NOMO-1 treated with DMSO at 0.1 percent for 48 hours (cell line): Measurements from ENCODE around the gene CTBP2.
A peak's percentile ranks its signal among the peaks of the same experiment; 100 is the strongest.
"Not testable (repeated sequence)": the region's sequence is repeated elsewhere in the genome, so short reads cannot be mapped to it uniquely, and the experiment has no call there.

Experiments
- DNase-seq: peaks from one replicate; lab custom pipeline; 2025; ENCODE audit not compliant: unreplicated experiment; lab: John Stamatoyannopoulos, UW

The CTBP2 gene

DNA sequence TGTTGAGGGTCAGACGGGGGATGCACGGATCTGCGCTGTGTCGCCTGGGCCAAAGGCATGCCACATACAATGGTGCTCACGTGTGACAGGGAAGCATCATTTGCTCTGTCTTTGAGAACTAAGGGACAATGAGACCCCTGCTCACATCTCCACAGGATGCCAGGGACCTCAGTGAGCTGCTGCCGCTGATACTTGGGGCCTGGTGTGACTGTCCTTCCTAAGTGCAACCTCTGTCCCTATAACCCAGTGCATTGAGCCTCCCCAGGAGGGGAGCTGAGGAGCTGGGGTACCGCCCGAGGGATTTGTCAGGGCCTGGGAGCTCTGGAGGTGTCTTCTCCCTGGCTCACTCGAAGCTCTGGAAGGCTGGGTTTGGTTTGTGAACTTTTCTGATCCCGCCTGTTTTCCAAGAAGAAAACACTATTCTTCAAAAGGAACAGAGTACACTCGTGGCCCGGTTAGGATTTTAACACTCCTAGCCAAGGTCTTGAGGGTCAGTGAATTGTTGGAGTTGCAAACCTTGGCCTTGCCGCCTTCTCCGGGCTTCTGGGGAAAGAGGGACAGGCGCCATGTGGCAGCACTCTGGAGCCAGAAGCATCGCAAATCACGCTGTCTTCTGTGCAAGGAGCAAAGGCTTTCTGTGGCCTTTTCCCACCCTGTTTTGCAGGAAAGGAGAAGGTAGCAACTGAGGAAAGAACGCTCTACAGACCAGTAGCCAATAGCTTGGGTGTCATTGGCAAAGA, 26.2 kb upstream of the CTBP2 start:
- no peak for DNase-seq

DNA sequence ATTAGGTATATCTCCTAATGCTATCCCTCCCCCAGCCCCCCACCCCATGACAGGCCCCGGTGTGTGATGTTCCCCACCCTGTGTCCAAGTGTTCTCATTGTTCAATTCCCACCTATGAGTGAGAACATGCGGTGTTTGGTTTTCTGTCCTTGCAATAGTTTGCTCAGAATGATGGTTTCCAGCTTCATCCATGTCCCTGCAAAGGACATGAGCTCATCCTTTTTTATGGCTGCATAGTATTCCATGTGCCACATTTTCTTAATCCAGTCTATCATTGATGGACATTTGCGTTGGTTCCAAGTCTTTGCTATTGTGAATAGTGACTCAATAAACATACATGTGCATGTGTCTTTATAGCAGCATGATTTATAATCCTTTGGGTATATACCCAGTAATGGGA, 18.7 kb upstream of the CTBP2 start:
- DNase-seq, result not testable (repeated sequence)

DNA sequence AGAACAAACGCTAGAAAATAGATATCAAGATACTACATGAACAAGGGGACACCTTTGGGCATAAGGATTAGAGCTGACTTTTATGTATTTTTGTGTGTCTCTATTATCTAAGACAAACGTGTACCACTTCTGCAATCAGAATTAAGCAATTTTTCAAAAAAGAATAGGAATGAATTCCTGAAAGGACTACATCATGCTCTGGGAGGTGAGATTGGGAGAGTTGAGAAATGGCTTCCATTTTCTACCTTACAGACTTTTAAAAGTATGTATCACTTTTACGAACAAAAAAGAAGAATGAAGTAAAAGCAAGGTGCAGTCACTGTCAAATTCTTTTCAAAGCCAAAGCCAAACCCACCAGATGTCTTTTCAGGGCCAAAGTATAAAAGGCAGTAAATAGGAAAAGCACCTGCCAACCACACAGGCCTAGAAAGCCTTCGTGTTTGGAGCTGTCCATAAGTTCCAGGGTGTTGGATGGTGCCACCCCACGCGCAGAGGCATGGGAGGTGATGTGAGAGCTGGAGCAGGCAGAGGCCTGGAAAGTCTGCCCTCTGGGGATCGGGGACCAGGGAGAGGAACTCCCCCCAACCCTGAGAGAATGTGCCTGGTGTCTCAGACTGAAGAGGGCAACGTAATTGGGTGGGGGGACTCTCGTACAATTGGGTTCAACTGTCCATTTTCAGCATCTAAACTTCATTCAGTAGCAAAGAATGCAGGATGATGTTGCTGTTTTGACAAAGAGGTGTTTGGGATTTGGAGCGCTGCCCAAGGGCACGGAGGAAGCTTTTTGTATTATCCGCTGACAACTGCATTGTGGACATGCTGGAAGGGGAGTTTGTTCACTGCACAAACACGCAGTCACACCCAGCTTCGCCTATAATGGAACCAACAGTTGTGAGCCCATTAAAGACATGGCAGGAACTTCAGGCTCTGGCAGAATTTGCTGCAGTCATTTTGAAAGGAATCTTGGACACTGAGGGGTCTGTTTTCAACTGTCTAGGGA, 17.6 kb upstream of the CTBP2 start:
- no peak for DNase-seq

DNA sequence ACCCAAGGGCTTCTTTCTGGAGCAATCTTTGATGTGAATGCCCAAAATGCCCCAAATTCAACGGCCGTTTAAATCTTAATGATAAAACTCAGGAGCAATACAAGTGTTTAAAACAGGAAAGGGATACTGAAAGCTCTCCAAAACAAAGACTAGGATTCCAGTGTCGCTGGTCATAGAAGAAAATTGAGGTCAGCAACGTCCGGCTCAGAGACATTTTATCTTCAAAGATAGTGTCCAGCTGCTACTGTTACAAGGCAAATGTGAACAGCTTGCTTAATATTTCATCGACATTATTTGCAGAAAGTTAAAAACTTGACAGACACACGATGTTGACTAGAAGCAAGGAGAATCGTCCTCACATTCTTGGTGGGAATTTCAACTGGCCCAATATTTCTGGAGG, 15.4 kb upstream of the CTBP2 start:
- no peak for DNase-seq

DNA sequence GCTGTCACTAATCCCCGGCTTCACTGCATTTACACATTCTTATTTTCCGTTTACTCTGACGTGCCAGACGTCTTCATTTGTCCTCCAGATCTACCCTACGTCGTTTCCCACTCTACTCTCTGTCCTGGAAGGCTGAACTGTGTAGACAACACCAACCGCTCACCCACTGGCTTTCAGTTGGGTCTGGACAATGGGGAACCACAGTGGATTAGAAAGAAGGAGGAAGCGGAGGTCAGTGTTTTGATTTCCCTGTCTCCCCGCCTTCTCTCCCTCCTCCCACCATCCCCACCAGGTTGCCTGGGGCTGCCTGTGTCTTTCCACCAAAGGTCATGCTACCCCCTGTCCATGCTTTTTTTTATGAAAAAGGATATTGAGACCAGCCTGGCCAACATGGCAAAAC, 14.0 kb upstream of the CTBP2 start:
- DNase-seq, result no peak

DNA sequence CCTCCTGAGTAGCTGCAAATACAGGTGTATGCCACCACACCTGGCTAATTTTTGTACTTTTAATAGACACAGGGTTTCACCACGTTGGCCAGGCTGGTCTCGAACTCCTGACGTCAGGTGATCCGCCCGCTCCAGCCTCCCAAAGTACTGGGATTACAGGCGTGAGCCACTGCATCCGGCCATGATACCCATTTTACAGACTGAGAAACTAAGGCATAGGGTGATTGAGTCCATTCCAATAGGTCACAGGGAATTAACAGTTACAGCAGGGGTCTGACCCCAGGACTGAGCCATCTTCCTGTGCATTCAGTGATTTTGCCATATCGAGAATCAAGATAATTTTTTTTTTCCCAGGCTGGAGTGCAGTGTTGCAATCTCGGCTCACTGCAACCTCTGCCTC, 12.3 kb upstream of the CTBP2 start:
- DNase-seq, result no peak

DNA sequence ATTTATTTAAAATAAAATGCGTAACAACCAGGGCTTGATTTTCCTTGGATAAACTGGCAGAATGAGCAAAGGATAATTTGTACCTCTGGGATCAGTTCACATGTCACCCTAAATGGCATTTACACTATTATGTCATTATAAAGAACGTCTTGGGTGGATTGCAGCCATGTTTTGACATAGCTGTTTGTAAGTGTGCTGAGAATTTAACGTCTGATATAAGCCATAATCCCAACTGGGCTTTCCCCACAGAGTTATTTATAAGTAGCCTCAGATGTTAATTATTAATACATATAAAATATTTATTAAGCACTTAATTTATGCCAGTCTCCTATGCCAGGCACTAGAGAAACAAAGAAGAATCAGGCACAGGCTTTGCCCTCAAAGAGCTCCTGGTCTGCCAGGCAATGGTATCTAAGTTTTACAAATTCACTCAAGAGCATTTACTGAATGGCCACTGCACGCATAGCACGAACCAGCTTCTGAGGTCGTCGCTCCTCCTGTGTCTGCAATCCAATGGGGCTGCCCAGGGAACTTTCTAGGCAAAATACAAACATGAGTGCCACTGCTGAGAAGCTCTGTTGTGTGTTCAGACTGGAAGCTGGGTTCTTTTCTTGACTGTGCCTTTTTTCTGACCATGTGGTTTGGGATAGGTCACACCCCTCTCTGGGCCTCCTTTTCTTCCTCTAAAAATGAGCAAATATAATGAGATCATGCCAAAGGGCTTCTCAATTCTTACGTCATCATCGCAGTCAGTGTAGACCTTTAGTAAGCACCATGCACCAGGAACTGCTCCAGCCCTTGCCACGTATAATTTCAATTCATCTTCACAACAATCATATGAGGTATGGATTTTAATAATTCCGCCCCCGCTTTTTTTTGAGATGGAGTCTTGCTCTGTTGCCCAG, 11.3 kb upstream of the CTBP2 start:
- DNase-seq, result no peak

DNA sequence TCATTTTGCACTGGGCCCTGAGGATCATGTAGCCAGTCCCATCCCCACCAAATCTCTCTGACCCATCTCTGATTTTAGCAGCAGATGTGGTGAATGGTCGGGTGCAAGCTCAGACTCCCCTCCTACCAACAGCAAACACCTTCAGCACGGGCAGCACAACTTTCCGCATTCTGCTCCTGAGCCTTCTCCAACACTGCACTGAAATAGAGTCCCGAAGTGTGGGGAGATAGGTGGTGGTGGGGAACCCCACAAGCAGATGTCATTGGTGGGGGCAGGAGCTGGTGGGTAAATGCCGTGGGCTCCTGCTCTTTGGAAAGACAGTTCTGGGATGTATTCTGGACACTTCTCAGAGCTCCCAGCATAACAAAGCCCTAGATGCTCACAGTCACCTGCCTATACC, 9.6 kb upstream of the CTBP2 start:
- no peak for DNase-seq

DNA sequence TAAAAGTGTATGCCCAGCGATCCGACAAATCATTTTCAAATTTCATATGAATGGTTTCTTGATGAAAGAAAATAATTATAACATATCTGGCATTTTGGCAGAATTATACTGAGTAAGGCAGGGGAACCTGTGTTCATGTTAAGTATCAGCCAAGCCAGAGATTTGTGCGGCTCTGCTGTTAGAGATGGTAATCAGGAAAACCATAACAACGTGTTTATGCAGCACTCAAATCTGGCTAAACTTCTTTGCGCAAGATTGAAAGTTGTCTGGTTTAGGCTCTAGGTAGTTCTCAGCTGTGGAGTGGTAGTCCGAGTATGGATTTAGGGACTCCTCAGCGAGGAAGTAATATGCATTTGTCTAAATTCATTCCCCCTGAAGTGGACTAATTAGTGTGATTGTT, 8.9 kb upstream of the CTBP2 start:
- DNase-seq, result no peak

DNA sequence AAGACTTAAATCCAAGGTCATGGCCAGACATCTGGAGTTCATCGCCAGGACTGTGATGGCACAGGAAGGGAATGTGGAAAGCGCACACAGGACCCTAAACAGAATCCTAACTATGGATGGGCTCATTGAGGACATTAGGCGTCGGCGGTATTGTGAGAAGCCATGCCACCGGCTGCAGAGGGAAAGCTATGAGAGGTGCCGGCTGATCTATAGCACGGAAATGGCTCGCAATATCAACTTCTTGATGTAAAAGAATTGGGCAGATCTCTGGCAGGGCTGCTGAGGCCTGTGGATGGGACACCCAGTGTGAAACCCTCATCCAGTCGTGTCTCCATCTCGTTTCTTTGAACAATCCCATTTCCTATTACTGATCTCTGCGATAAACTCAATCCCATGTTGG, 6.3 kb upstream of the CTBP2 start:
- no peak for DNase-seq

DNA sequence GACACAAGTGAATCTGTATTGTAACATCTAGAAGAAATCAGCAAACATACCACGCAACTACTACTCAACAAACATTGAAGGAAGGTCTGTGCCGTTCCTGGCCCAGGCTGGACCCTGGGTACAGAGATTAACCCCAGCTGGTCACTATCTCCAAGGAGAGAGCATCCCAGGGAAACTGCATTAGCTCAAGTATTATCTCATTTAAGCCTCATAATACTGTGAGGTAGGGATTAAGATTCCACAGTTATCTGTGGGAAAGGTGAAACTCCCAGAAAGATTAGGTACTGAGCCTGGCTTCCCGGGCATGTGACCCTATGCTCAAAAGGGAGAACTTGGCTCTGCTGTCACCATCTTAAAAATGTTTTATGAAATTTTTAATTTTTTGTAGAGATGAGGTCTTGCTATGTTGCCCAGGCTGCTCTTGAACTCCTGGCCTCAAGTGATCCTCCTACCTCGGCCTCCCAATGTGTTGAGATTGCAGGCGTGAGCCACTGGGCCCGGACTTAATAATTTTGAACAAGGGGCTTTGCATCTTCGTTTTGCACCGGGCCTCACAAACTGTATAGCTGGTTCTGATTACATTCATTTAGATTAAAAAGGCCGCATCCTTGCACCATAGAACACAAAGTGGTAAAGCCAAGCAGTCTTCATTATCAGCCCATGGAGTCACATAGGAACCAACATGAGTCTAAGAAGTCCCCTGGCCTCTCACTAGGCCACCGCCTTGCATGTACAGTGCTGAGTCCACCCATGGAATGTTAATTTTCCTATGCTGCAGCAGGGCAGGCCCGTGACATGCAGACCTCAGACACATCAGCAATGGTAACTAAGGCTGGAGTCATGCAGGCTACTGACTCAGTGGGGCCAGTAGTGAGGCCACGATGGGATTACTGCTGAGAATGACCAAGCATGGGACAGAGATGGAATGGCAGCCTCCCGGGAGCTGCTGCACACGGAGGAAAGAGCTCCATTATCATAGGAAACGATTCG, 5.5 kb upstream of the CTBP2 start:
- DNase-seq, result no peak

DNA sequence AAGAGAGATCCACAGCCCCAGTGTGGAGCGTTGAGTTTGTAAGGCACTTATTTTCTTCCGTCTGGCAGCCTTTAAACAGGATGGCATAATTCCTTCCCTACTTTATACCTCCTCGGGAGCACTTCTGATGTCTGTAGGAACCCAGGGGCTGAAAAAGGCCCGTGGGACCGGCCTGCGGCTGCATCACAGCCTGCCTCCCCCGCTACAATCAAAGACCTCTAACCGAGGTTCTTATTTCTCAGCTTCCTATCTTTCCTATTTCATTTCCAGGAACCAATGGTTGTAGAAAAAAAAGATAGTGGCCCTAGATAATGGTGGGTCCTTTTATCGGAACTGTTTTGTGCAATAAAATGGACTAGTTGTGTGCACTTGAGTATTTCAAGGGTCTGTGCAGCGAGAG, 4.1 kb upstream of the CTBP2 start:
- no peak for DNase-seq

DNA sequence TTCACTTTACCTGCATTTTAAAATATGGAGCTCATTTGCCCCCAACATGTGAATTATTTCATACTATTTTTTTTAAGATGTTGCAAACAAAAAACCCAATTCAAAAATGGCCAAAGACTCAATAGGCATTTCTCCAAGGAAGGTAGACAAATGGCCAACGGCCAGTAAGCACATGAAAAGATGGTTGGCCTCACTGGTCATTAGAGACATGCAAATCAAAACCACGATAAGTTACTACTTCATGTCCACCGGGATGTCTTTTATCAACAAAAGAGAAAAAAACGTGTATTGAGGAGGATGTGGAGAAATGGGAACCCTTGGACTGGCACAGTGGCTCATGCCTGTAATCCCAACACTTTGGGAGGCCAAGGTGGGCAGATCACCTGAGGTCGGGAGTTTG, 3.4 kb upstream of the CTBP2 start:
- DNase-seq, result no peak

DNA sequence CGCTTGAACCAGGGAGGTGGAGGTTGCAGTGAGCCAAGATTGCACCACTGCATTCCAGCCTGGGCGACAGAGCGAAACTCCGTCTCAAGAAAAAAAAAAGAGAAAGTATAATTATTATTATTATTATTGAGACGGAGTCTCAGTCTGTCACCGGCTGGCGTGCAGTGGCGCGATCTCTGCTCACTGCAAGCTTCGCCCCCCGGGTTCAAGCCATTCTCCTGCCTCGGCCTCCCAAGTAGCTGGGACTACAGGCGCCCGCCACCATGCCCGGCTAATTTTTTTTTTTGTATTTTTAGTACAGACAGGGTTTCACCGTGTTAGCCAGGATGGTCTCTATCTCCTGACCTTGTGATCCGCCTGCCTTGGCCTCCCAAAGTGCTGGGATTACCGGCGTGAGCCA, 2.9 kb upstream of the CTBP2 start:
- not testable (repeated sequence) for DNase-seq

DNA sequence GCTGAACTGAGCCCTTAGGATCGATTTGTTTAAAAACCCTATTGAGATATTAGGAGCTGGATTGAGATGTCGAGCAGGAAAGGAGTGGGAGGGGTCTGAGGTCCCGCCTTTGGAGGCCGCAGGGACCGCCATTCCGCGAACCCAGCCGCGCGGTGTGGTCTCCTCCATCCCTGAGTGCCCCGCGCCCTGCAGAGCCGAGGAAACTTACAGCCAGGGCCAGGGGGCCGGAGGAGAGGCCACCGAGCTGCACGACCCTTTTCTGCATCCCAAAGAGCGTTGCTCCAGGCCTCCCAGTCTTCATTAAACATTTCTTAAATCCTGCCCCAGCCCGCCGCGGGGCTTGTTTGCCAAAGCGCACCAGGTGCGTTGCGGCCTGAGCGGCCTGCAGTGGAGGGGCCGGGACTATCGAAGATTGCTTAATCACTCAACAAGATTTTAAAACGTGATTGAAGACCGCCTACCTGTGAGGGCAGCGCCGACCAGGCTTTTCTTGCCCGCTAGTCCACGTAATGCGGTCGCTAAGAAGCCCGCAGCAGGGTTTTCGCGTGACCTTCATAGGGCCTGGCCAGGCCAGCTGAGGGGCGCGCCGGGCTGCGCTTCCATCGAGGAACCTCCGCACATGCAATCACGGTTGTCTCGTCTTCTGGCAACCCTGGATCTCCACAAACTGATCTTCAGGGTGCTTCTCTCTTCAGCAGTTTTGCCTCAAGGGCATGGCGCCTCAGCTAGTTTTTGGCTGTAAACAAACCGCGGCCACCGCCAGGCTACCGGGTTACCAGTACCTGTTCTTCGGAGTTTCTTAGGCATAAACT, 2.0 kb upstream of the CTBP2 start:
- no peak for DNase-seq

DNA sequence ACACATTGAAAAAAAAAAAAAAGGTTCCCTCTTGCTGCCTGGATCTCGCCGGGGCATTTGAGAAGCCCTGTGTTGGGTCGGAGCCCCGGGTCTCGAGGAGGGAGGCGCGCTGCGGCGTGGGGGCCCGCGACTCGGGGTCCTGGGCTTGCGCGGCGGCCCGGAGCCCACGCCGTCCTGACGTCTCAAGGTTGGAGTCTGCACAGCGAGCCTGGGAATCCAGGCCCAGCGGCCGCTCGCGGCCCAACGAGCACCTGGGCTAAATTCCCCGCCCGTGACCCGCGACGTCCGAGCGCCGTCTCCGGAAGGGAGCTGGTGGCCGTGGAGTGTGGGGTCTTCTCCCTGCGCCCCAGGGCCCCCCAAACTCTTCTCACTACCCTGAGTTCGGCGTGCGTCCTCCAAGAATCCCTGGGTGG, 1.4 kb upstream of the CTBP2 start:
- no peak for DNase-seq

DNA sequence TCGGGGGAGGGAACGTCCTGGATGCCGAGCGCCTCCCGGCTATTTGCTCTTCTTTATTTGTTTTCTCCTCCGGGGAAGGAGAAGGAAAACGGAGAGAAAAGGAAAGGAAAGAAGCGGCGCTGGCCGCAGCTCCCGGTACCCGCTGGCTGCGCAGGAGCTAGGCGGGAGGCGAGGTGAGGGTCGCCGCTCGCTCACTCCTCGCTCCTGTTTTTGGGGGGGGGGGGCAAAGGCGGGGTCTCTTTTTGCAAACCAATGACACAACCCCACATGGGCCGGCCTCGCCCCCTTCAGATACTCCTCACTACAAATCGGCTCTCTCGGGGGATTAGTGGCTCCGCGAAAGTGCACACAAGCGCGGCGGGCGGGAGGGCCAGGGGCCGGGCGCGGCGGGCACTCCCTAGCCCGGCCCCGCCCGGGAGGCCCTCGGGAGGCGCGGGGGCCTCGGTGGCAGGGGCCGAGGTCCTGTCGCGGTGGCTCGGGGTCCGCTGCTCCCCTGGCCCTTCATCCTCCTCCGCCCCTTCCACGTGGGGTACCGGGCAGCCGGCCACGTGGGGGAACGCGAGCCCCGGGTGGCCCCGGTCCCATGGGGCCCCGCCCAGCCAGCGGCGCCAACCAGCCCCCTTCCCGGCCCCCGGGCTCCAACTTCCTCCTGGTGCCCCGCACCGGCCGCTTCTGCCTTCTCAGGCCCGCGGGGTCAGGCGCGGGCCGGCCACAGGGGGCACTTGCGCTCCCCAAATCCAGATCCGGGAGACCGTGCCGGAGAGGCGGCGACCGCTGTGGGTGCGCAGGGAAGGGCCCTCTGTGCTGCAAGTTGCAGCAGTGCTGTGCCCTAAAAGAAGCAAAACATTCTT, 718 bp upstream of the CTBP2 start:
- peak; percentile 87 for DNase-seq

DNA sequence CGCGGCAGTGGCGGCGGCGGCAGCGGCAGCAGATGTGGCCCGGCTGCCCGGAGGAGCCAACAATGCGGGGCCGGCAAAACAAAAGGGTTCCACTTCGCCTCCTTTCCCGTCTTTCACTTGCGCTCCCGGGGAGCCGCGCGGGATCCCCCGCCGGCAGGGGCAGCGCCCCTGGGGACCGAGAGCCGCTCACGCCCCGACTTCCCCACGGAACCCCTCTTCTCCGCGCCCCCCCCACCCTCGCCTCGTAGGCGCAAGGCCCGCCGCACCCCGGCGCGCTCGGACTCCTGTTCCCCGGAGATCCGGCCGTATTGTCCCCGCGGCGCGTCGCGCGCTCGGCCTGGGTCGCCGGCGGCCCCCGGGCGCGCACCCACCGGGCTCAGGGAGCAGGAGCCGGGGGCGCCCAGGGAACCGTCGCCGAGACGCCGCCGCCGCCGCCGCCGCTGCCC, 854 bp downstream of the CTBP2 start:
- DNase-seq, result no peak
